ENCODE results near the gene TPST2. TPM values are rescaled to one million over a fixed set of nuclear protein-coding genes. Genes with fewer than 3 reads are reported as not detected.

TPST2 gene
- total and polyA plus RNA-seq, 9 of the 15 experiments (the other 6 are each of a cell fraction or from before 2014, with no cell fraction given), result 14.2 to 123 (median 60.1) TPM

DNA sequence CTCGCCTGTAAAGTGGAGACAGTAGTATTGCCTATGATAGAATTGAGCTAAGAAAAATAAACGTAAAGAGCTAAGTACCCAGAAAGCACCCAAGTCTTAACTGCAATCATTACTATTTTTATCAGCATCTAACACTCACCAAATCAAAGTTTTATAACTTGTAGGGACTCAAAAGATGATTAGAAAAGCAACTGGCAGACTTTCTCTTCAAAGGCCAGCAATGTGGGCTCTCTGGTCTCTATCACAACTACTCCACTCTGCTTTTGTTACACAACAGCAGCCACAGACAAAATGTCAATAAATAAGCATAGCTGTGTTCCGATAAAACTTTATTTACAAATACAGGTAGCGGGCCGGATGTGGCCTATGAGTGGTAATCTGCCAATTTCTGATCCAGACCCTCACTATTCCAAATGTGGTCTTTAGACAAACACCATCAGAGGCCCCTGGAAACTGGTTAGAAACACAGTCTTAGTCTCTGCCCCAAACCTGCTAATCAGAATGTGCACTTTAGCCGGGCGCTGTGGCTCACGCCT is 8.2 kb downstream of the TPST2 start:
- intact Hi-C loops (cut with micrococcal nuclease), result loop anchor here (10.0 kb wide), 1 partner anchor 97 kb away; the partner anchor contains the start of genes HPS4 and SRRD
- H3K9ac ChIP-seq (ENCODE audit: insufficient read depth in 1 of 2, low read depth in 2 of 2, low read length in 2 of 2), result no peak overlapping the region
- no peaks in the 10 kb centered on the region for H3K27me3 ChIP-seq (ENCODE audit: control insufficient read depth in 2 of 2, insufficient read depth in 2 of 2, low read length in 2 of 2)
- TF ChIP-seq TEAD4 (IDR thresholded peaks at IDR 0.05; ENCODE audit: low read length) (no peak), TEAD4 (CRISPR knock-in tag; IDR thresholded peaks at IDR 0.05; ENCODE audit: borderline replicate concordance) (no peak)
- TF ChIP-seq, protein P1, sequence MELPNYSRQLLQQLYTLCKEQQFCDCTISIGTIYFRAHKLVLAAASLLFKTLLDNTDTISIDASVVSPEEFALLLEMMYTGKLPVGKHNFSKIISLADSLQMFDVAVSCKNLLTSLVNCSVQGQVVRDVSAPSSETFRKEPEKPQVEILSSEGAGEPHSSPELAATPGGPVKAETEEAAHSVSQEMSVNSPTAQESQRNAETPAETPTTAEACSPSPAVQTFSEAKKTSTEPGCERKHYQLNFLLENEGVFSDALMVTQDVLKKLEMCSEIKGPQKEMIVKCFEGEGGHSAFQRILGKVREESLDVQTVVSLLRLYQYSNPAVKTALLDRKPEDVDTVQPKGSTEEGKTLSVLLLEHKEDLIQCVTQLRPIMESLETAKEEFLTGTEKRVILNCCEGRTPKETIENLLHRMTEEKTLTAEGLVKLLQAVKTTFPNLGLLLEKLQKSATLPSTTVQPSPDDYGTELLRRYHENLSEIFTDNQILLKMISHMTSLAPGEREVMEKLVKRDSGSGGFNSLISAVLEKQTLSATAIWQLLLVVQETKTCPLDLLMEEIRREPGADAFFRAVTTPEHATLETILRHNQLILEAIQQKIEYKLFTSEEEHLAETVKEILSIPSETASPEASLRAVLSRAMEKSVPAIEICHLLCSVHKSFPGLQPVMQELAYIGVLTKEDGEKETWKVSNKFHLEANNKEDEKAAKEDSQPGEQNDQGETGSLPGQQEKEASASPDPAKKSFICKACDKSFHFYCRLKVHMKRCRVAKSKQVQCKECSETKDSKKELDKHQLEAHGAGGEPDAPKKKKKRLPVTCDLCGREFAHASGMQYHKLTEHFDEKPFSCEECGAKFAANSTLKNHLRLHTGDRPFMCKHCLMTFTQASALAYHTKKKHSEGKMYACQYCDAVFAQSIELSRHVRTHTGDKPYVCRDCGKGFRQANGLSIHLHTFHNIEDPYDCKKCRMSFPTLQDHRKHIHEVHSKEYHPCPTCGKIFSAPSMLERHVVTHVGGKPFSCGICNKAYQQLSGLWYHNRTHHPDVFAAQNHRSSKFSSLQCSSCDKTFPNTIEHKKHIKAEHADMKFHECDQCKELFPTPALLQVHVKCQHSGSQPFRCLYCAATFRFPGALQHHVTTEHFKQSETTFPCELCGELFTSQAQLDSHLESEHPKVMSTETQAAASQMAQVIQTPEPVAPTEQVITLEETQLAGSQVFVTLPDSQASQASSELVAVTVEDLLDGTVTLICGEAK (IDR thresholded peaks at IDR 0.05), result peak; percentile 87
- TF ChIP-seq, protein P1 (CRISPR knock-in tag; IDR thresholded peaks at IDR 0.05), result peak; percentile 75
- peaks cover 96% of the 10 kb centered on the region for H3K79me2 ChIP-seq (ENCODE audit: control insufficient read depth, insufficient read depth, low read length)
- no TSS peak for BruUV-seq (replicated peaks)
- H3K4me3 ChIP-seq, result no peak overlapping the region
- H3K36me3 ChIP-seq (ENCODE audit: control insufficient read depth, insufficient read depth, low read length), result peaks cover 80% of the 10 kb centered on the region
- peaks cover 7 to 21% of the 10 kb centered on the region in 2 experiments; a peak in 4 of 5 replicates for H3K4me1 ChIP-seq (replicated peaks in 1 of 2; ENCODE audit: control insufficient read depth in 2 of 2, insufficient read depth in 2 of 2, low read length in 2 of 2)
- no peaks in the 10 kb centered on the region for H3K9me3 ChIP-seq (replicated peaks; ENCODE audit: control insufficient read depth, insufficient read depth, low read depth, low read length)
- DNase-seq (ENCODE audit: extremely low read depth in 1 of 4, low spot score in 3 of 4) (no peak), ATAC-seq (no peak), FAIRE-seq (no peak)
- H3K27ac ChIP-seq (ENCODE audit: extremely low read depth, low read depth, low read length), result no peak overlapping the region
- no peak overlapping the region for H2AFZ ChIP-seq (ENCODE audit: low read depth, low read length)
- peaks cover 31% of the 10 kb centered on the region for H4K20me1 ChIP-seq (replicated peaks; ENCODE audit: control insufficient read depth, insufficient read depth, low read length)
- WGBS (ENCODE audit: insufficient coverage, low coverage, missing lambda C conversion rate), result 89% methylated on average over 8 of the region's 8 CpGs
- in situ Hi-C loops (cut with MboI), result no loop called here
- H3K4me2 ChIP-seq (ENCODE audit: insufficient read depth, low read length), result no peak overlapping the region
- CTCF ChIA-PET (ENCODE audit: low intra/inter-chr PET ratio), result no interaction called here
- peaks cover 2% of the 10 kb centered on the region for H3K9me1 ChIP-seq (ENCODE audit: control insufficient read depth, insufficient read depth, low read length)
- POLR2A ChIA-PET, result no interaction called here
